CD4-positive, alpha-beta T cell treated with Interleukin-6 for 4 hours (primary cell): ENCODE measurements around the gene GPR158.
"Not testable (repeated sequence)": the region's sequence is repeated elsewhere in the genome, so short reads cannot be mapped to it uniquely, and the experiment has no call there.

Experiments used
- DNase-seq: peaks from one replicate; pipeline ENCODE4 v3.0.0-alpha.2; 2020; ENCODE audit warnings: mixed read lengths

Gene GPR158

GRCh38 chr10:25174461-25175230 lies at the start of gene GPR158:
Gene GPR158 (plus strand): TSS chr10:25175001. CDS start chr10:25175421, 420 bp downstream.
- peak; percentile 20 for DNase-seq

GRCh38 chr10:25125201-25125611 lies 49.6 kb upstream of the GPR158 start:
- DNase-seq = no peak

DNA sequence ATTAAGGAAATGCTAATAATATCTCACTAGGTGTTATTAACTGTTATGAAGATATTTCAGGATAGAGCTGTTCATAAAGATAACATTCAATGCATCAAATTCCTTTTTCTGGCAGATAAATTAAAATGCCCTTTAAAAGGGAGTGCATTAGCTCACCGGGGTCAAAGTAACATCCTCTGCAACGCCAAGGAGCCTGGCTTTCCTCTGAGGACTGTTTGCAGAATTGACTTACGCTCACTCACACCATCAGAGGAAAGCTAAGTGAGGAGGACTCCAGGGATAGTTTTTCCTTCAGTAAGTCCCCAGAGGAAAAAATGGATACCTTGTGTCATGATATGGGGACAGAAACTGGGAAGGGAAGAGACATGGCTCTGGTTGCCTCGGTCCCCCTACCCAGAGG lies 45.2 kb upstream of the GPR158 start:
- no peak for DNase-seq

- no peak for DNase-seq
Observed at GRCh38 chr10:25130906-25131305, 43.9 kb upstream of the GPR158 start.

- no peak for DNase-seq
Observed at GRCh38 chr10:25142116-25142864, 32.5 kb upstream of the GPR158 start.

GRCh38 chr10:25157650-25158049 lies 17.2 kb upstream of the GPR158 start:
- no peak for DNase-seq

DNA sequence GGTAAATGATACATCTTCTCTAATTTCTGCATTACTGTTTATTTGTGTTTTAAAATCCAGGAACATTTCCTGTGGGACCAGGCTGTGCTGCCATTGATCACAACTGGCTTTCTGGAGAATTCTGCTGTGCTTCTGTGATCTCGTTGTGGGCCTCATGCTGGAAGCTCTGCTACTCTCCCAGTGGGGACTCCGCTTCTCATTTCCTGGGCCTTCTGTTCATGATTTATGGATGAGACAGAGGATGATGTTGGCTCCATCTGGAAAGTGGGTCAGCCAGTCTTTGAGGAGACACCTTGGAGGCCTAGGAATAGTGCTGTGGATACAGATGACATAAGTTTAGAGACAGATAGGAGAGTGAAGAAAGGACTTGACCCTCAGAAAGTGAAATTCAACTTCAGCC lies 15.2 kb upstream of the GPR158 start:
- no peak for DNase-seq

DNA sequence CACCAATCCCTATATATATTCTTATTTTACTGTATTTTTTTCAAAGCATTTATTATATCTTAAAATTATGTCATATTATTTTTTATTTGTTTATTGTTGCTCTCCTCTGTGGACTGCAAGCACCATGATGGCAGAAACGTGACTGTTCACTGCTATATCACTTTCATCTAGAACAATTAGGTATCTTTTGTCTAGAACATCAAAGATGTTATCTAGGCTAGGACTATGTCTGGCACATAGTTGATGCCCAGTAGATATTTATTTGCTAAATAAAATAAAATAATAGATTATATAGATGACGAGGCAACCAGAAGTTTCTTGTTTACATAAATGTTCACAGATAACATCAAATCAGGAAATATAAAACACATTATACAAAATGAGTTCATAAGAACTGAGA lies 12.4 kb upstream of the GPR158 start:
- no peak for DNase-seq

DNA sequence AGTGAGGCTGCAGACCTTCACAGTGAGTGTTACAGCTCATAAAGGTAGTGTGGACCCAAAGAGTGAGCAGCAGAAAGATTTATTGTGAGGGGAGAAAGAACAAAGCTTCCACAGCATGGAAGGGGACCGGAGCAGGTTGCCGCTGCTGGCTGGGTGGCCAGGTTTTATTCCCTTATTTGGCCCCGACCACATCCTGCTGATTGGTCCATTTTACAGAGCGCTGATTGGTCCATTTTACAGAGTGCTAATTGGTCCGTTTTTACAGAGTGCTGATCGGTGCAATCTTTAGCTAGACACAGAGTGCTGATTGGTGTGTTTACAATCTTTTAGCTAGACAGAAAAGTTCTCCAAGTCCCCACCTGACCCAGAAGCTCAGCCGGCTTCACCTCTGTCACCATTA lies 11.3 kb upstream of the GPR158 start:
- not testable (repeated sequence) for DNase-seq

- no peak for DNase-seq
Observed at GRCh38 chr10:25169740-25170139, 5.1 kb upstream of the GPR158 start.

GRCh38 chr10:25170627-25171026 lies 4.2 kb upstream of the GPR158 start:
- no peak for DNase-seq

GRCh38 chr10:25175527-25176420 lies 973 bp downstream of the GPR158 start:
- no peak for DNase-seq

DNA sequence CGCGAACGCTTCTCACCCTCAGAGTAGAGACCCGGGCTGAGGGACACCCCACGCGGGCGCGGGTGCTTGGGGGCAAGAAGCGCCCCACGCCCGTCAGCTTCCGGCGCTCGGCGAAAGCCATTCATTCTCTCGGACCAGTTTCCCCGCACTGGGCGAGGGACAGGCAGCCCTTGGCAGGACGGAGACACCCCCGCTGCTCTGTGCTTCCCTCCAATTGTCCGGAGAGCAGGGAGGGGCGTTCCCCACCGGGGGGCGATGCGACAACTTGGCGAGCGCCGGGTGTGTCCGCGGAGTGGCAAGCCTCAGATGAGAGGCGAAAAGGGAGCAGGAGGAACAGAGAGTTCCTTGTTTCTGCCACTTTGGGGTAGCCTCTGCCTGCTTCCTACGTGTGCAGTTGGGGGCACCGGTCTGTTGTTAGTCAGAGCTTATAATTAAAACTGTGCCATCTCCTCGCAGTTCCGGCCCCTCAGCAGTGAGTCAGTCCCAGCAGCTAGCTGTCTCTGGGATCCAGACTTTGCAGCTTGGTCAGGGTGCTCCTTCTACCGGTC lies 1.7 kb downstream of the GPR158 start:
- no peak for DNase-seq

DNA sequence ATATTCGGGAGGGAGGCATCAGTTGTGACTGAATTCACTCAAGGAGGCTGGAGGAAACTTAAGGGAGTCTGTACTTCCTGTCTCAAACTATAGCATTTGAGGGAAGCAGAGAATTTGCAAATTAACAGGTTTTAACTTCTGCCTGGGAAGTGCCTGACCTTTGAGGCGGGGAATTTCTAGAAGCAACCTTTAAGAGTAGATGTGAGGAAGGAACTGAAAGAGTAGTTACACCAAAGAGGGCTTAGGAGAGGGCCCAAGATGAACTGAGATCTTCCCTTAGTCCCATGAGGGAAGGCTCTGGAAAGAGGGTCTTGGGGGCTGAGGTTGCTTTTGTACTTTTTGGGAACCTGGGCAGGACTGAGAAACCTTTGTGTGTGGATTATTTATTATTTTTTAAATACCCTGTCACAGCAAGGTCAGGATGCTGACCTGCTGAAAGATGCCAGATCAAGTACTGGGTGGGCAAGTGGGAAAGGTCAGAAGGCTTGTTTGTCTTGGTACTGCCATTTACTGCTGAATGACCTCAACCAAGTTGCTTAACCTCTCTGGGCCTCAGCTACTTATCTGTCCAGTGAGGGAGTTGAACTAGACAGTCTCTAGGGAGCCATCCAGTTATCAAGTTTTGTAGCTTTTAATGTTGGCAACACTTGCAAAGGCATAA lies 2.4 kb downstream of the GPR158 start:
- DNase-seq = no peak

DNA sequence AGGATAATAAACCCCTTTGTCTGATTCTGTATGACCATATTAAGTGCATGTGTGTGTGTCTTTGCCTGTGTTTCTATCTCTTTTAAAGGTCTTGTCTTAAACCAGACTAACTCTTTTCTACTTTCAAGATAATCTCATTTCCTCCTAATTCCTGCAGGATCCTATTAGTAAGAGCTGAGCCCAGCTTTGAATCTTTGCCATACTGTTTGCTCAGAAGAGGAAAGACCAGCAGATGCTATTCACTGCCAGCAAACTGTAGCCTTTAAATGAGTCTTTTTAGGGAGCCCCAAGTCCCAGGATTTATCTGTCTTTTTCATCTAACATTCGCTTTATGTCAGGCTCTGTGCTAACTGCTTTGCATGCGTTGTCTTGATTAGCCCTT lies 2.9 kb downstream of the GPR158 start:
- DNase-seq = no peak

DNA sequence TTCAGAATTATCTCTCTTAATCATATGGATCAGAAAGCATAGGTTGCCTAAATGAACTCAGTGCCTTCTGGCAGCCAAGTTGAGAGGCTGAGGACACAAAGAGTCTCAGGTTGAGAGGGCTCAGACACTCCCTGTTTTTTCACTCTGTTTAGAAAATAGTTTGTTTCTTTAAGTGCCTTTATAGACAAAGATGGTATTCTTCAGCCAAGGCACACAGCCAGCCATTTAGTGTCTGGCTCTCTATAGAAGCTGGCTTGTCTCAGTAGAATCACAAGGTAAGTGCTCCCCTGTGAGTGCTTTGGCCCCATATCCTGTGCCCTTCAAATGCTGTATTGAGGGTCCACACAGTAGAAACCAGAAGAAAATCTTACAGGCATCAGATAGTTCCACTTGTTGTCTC lies 3.6 kb downstream of the GPR158 start:
- no peak for DNase-seq

- no peak for DNase-seq
Observed at GRCh38 chr10:25180801-25181200, 6.0 kb downstream of the GPR158 start.

DNA sequence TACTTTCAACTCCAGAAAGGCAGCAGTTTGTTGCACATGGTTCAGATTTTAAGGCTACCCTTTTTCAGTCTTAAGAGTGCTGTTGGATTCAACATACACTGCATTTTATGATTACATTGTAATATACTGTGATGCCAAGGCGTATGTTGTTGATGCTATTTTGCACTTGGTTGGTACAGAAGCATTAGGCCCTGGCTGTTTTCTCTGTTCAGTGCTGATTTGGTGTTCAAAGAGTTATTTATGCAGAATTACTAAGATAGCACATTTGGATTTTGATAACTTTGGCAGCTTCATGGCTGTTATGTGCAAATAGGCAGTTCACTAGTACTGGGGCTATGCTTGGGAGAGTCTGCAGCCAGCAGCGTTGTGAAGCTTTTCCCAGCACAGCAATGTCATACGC lies 7.8 kb downstream of the GPR158 start:
- DNase-seq = no peak

DNA sequence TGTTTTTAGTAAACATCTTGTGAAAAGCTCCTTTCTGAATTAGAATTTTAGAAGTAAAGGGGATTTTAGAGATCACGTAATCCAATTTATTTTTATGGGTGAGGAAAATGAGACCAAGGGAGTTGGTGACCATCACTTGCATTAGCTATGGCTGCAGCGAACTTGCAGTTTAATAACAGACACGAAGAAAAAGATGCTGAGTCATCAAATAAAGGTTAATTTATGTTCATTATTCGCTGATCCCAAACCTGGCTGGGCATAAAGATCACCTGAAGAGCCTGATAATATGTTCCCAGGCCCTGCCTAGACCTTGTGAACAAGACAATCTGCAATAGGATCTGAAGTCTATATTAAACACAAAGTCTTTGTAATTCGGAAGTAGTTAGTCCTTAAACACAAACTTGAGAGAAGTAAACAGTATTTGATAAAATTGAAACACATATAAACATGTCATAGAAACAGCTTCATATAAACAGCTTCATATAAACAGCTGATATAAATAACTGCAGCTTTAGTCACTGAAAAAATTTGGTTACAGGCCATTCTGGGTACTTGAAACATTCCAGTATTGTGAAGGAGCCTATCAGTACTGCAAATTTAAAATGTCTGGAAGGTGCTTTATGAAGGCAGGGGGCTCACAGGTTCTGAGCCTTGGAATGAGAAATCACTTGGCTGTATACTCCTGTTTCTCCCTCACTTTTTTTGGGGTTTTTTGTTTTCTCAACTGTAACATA lies 16.5 kb downstream of the GPR158 start:
- DNase-seq = no peak

DNA sequence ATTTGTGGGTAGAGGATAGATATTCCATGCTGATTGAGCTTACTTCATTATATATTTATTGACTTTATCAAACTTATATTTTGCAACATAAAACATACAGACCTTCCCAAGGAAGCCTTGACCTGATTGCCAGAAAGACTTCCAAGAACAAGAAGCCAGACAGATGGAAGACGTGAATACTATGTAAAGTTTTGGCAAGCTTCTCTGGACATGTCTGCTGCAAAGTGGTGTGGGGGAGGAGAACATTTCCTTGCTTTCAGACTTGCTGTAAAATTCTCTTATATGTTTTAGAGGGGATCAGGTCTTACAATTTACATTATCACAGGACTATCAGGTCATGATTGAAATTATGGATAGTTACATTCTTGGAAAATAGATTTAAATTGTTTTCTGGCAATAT lies 23.4 kb downstream of the GPR158 start:
- no peak for DNase-seq

- DNase-seq = no peak
Observed at GRCh38 chr10:25206693-25207414, 32.1 kb downstream of the GPR158 start.
